Measurements from ENCODE around the gene RNF133. TPM values are rescaled to one million over a fixed set of nuclear protein-coding genes. Genes with fewer than 3 reads are reported as not detected.

The RNF133 gene
- not detected in 2 replicates for total RNA-seq (2014; rRNA removed; shearing (Covaris generic))

DNA sequence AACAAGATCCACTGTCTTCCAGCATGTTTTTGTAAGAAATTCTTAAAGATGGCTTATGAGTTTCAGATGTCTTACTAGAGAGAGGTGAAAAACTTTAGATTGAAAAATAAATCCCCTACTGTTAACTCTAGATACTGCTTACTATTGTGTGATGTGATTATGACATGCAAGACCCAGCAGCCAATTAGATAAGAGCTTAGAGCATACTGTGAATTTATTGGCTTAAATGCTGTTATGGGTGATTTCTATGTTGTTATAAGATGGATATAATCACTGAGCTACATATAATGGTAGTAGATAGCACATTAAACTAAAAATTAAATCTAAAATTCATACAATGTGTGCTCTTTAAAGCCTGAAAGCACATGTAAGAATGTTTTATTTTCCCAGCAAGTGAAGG is at the start of gene RNF133:
Gene RNF133, minus strand, starts transcription at position 101 of the 400 bp plus-strand sequence. CDS start 199 bp downstream, outside the sequence.
- no peak for DNase-seq (ENCODE audit: low spot score)

- no peak for DNase-seq (ENCODE audit: low spot score)
These were observed 49.3 kb upstream of the RNF133 start for GRCh38 chr7:122748195-122748594.

DNA sequence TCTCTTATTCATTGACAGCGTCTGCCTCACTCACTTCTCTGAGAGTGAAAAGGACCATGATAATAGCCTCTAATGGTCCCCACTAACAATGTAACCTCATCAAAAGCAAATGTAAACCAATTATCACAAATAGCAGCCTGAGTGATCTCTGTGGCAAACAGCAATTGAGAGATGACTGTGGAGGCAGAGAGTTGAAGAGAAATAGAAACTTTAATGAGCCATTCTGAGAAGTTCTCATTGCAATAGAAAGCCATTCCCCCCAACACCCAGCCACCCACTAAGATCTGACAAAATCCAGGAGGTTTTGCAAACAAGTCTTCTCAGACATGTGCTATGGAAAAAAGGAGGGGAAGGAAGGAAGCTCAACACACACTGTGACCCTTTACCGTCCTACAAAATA is 48.0 kb upstream of the RNF133 start:
- no peak for DNase-seq (ENCODE audit: low spot score)

GRCh38 chr7:122743211-122743610 is 44.3 kb upstream of the RNF133 start:
- no peak for DNase-seq (ENCODE audit: low spot score)

DNA sequence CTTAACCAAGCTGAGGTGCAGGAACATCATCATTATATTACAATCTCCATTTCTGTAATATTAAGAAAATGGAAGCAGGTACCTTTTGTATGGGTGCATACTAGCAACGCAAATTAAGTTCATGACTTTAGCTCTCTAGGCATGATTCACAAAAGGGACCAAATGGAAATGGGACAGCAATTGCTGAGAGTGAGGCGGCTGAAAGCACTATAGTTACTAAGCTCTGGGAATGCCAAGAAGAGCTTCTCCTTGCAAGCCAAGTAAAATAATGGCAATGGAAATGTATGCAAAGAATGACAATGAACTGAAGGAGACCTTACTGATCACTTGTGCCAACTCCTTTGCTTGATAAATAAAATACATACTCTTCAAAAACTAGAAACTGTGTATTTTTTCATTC is 40.0 kb upstream of the RNF133 start:
- DNase-seq (ENCODE audit: low spot score): no peak

DNA sequence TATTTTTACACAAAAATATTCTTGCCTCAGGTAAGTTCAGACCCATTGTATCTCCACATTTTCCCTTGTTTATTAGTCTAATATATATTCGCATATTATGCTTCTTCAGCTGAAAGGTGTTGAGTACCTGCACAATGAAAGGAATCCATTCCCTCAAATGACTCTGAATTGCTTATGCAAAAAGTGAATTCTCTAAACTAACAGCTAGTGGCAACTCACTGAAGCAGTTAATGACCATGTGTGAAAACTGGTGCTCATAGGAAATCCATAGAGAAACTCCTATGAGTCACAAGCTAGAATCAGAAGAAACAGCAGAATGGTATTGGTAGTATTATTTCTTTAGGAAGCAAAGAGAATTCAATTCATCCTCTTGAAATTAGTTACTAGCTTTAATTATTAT is 37.3 kb upstream of the RNF133 start:
- DNase-seq (ENCODE audit: low spot score): no peak

- DNase-seq (ENCODE audit: low spot score): no peak
These were observed 28.8 kb upstream of the RNF133 start for GRCh38 chr7:122727759-122728158.

DNA sequence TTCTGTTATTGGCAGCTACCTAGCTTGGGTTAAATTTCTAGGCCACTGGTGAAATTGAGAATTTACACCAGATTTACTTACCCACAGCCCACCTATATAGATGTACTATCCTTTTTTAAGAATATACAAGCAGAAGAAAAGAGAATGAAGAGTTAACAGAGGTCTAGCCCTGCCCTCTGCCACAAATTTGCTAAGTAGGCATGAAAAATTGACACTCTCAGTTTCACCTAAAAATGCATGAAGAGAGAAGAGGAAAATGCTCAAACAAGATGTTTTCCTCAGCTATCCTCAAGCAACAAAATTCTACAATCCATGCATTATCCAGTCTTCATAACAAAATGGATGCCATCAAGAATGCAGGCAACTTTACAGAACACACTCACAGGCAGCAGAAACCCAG is 28.4 kb upstream of the RNF133 start:
- DNase-seq (ENCODE audit: low spot score): no peak

DNA sequence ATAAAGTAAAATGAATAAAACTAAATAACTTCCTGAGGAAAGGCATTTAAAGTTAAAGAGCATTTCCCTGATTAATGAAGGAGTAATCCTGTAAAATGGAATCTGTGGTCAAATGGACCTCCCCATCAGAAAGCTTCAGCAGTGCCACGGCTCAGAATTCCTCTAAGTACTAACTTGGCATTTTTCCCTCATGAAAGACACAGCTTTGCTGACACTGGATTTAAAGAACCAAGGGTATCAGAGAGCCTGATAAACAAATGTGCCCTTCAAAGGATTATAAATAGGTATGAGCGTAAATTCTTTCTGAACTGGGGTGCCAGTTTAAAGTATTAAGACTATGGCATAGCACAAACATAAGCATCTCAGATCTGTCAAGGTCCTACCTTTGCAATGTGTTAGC is 28.0 kb upstream of the RNF133 start:
- no peak for DNase-seq (ENCODE audit: low spot score)

DNA sequence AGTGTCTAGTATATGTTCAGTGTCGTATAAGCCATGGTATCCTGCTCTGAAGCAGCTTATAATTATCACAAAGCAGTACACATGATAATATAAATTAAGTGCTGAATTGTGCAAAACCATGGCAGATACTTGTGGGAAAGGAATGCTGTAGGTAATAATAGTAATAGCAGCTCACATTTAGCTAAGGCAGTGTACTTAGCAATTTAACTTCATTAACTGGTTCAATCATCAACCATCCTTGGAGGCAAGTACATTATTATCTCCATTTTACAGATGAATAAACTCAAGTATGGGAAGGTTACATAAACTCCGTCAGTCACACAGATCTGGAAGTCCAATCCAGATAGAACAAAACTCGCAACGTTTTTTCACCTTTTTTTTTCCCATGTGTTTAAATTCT is 25.4 kb upstream of the RNF133 start:
- no peak for DNase-seq (ENCODE audit: low spot score)

DNA sequence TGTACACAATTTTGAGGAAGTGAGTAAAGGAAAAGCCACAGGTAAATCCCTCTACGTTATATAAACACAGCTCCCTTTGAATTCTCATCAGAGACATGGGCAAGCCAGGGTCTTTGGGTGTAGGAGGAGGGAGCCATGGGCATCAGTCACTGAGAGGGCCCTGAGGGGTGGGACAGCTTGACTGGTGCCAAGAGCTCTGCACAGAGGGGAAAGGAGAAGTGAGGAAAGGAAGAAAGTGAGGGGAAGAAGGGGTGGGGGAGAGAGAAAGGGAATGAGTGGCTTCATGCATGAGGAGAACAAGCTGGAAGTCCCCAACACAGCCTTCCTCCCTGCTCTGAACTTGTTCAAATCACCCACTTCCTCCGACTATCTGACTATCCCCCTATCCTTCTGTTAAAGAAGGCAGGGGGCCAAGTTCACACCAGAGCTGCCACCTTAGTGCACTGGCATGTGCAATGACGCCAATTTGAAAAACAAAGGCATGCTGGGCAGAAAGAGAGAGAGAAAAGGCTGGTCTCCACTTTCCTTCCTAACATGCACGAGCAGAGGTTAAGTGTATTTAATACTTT is 20.2 kb upstream of the RNF133 start:
- DNase-seq (ENCODE audit: low spot score): no peak

DNA sequence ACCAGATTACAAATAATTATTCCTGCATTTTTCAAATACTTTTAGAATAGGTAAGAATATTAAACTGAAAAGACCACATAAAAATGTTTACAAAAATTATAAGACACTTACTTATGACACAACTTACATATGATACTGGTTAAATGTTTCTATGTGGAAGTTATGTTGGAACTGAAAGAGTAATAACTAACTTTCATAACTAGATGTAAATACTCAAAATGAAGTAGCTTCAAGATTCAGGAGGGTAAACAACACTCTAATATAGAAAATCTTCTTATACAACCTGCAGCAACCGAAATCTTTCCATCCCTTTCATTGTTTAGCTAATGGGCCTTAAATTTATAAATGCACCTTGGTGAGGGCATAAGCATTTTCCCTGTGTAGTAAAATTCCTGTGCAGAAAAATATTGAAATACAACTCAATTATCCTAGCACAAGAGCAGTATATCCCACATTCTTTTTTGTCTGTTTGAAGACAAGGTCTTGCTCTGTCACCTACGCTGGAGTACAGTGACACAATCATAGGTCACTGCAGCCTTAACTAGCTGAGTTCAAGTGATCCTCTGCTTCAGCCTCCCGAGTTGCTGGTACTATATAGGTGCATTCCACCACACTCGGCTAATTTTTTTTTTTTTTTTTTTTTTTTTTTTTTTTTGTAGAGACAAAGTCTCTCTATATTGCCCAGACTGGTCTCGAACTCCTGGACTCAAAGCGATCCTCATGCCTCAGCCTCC is 18.6 kb upstream of the RNF133 start:
- DNase-seq (ENCODE audit: low spot score): no peak

DNA sequence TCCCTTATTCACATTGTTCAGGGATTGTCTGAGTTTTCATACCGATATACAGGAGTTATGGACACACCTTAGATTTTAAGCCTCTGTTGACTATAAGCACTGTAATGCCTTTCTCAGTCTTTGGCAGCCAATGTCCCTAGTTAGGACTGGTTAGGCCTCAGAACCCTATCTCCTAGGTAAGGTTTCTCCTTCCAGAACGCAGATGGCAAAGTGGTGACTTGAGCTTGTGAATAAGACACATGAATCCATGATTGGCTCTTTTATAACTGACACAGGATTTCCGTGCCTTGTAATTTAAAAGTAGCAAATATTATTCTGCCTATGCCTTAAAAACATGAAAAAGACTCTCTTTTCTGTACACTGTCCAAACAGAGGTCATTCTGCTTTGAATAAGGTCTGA is 16.3 kb upstream of the RNF133 start:
- no peak for DNase-seq (ENCODE audit: low spot score)

GRCh38 chr7:122710916-122711315 is 12.0 kb upstream of the RNF133 start:
- DNase-seq (ENCODE audit: low spot score): no peak

- DNase-seq (ENCODE audit: low spot score): no peak
These were observed 11.2 kb upstream of the RNF133 start for GRCh38 chr7:122709930-122710646.

DNA sequence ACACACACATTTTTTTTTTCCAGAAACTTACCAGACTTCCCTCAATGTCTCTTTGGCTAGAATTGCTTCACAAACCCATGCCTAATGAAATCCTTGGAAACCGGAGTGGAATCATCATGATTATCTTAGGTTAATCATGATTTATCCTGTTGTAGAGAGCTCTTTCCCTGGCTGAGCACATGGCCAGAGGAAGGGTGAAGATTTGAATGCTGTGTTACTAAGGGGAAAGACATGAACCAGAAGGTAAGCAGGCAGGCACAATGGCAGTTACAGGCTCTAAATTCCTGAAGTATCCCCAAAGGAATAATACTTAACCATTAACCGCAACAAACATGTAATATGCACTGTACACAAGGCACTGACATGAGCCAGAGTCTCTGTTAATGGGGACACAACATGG is 7.9 kb upstream of the RNF133 start:
- DNase-seq (ENCODE audit: low spot score): no peak

DNA sequence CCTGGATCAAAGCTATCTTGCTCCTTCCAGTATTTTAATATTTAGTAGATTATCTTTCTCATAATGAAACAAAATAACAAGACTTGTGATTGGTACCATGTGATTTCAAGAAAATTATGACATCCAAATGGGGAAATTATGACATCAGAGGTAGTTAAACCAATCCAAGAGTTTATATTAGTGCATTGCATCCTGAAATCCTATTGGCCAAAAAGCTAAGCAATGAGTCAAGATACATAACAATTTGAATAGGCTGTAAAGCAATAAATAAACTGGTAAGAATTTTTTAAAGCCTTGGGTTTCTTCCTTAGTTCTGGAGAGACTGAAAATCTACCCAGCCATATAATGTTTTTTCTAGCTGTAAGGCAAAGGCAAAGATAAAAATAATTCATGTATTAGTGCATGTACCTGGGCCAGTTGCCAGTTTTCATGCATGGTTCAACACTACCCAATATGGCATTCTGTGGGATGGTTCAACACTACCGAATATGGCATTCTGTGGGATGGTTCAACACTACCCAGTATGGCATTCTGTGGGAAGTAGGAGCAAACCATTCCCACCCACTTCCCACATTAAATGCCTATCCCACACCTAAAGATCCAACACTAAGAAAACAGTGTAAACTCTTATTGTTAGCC is 4.1 kb upstream of the RNF133 start, which contains the start of gene RNF148:
Gene RNF148, minus strand, starts transcription at position 51 of the 639 bp plus-strand sequence. CDS start 172 bp downstream, outside the sequence.
- no peak for DNase-seq (ENCODE audit: low spot score)

DNA sequence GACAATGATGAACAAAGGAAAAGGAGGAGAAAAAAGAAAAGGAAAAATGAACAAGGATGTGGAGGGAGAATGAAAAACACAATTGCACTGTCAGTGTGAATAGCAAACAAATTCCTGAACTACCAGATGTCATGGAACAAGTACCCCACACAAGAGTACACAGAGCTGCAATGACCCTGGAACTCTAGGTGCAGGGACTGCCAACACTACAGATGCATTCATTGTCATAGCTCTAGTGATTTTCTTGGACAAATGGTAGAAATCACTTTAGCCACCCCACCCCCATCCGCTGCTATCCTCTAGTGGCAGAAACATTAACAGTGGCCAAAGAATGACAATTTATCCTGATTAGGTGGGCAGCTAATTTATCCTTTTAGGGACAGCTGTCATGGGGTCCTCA is 3.1 kb downstream of the RNF133 start:
- no peak for DNase-seq (ENCODE audit: low spot score)

- no peak for DNase-seq (ENCODE audit: low spot score)
These were observed 4.2 kb downstream of the RNF133 start for GRCh38 chr7:122694697-122695096.

DNA sequence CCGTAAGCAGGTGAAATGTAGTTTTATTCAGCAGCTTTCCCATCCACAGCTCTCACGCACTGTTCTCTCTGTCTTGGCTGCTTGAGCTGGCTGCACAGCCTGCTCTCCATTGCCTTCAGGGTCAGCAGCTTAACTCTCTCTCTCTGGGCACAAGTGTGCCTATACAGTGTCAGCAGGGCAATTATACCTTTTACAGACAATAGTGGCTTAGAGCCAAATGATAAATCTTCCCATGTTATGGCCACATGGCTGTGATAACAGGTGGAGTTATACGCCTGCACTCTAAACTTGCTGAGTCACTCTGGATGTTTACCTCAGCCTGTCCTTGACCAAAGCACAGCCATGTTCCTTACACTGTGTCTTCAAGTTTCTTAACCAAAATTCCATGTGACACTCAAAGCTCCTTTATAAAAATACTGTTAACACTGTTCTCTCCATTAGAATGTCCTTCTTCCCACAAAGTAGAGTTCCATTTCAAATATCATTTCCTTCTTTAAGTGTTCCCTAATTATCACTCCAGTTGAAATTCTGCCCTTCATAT is 6.1 kb downstream of the RNF133 start:
- no peak for DNase-seq (ENCODE audit: low spot score)

- no peak for DNase-seq (ENCODE audit: low spot score)
These were observed 7.2 kb downstream of the RNF133 start for GRCh38 chr7:122691569-122692235.
